ENCODE results near the gene ST6GALNAC6.
A peak's percentile ranks its signal among the peaks of the same experiment; 100 is the strongest.
"Not testable (repeated sequence)": the region's sequence is repeated elsewhere in the genome, so short reads cannot be mapped to it uniquely, and the experiment has no call there.

The ST6GALNAC6 gene

GRCh38 chr9:127870153-127870491, 29.3 kb downstream of the ST6GALNAC6 start:
- not testable (repeated sequence) for H3K4me3 Mint-ChIP-seq; H3K9me3 Mint-ChIP-seq; H3K27ac Mint-ChIP-seq; H3K36me3 Mint-ChIP-seq (ENCODE audit: low read depth); H3K27me3 Mint-ChIP-seq; DNase-seq
- H3K4me1 Mint-ChIP-seq (ENCODE audit: low read depth), result peaks cover 11% of the 10 kb centered on the region

- no peaks in the 10 kb centered on the region for H3K27me3 Mint-ChIP-seq
- peaks cover 17% of the 10 kb centered on the region for H3K4me1 Mint-ChIP-seq (ENCODE audit: low read depth)
- DNase-seq, result peak; percentile 90
- no peaks in the 10 kb centered on the region for H3K36me3 Mint-ChIP-seq (ENCODE audit: low read depth)
- no peak overlapping the region for H3K27ac Mint-ChIP-seq
- no peaks in the 10 kb centered on the region for H3K9me3 Mint-ChIP-seq
- no peak overlapping the region for H3K4me3 Mint-ChIP-seq
These were observed 29.9 kb downstream of the ST6GALNAC6 start for GRCh38 chr9:127869310-127870152.

- H3K4me3 Mint-ChIP-seq, result no peak overlapping the region
- peaks cover 17% of the 10 kb centered on the region for H3K4me1 Mint-ChIP-seq (ENCODE audit: low read depth)
- no peaks in the 10 kb centered on the region for H3K36me3 Mint-ChIP-seq (ENCODE audit: low read depth)
- H3K27ac Mint-ChIP-seq, result no peak overlapping the region
- H3K27me3 Mint-ChIP-seq, result no peaks in the 10 kb centered on the region
- DNase-seq, result no peak
- no peaks in the 10 kb centered on the region for H3K9me3 Mint-ChIP-seq
These were observed 31.0 kb downstream of the ST6GALNAC6 start for GRCh38 chr9:127868278-127868902.

- Mint-ChIP-seq H3K27me3 (no peaks in the 10 kb centered on the region), H3K4me3 (no peak overlapping the region), H3K4me1 (ENCODE audit: low read depth) (peaks cover 23% of the 10 kb centered on the region), H3K36me3 (ENCODE audit: low read depth) (no peaks in the 10 kb centered on the region), H3K27ac (no peak overlapping the region), H3K9me3 (no peaks in the 10 kb centered on the region)
- DNase-seq, result no peak
These were observed 31.8 kb downstream of the ST6GALNAC6 start for GRCh38 chr9:127867356-127868277.

GRCh38 chr9:127866535-127866934, 32.9 kb downstream of the ST6GALNAC6 start:
- DNase-seq, result no peak
- H3K36me3 Mint-ChIP-seq (ENCODE audit: low read depth), result no peaks in the 10 kb centered on the region
- H3K27me3 Mint-ChIP-seq, result no peaks in the 10 kb centered on the region
- peaks cover 34% of the 10 kb centered on the region for H3K4me1 Mint-ChIP-seq (ENCODE audit: low read depth)
- H3K27ac Mint-ChIP-seq, result peak overlapping the region; percentile 14
- H3K9me3 Mint-ChIP-seq, result no peaks in the 10 kb centered on the region
- H3K4me3 Mint-ChIP-seq, result no peak overlapping the region

- Mint-ChIP-seq H3K4me3 (no peak overlapping the region), H3K27ac (peak overlapping the region; percentile 57), H3K36me3 (ENCODE audit: low read depth) (no peaks in the 10 kb centered on the region), H3K27me3 (no peaks in the 10 kb centered on the region), H3K4me1 (ENCODE audit: low read depth) (peaks cover 39% of the 10 kb centered on the region), H3K9me3 (no peaks in the 10 kb centered on the region)
- DNase-seq, result no peak
These were observed 33.5 kb downstream of the ST6GALNAC6 start for GRCh38 chr9:127865645-127866464.

- no peak for DNase-seq
- Mint-ChIP-seq H3K9me3 (no peaks in the 10 kb centered on the region), H3K36me3 (ENCODE audit: low read depth) (no peaks in the 10 kb centered on the region), H3K27me3 (no peaks in the 10 kb centered on the region), H3K27ac (no peak overlapping the region), H3K4me1 (ENCODE audit: low read depth) (peaks cover 44% of the 10 kb centered on the region), H3K4me3 (no peak overlapping the region)
These were observed 36.2 kb downstream of the ST6GALNAC6 start for GRCh38 chr9:127863191-127863621.

GRCh38 chr9:127862075-127863011, 37.1 kb downstream of the ST6GALNAC6 start:
- H3K36me3 Mint-ChIP-seq (ENCODE audit: low read depth), result no peaks in the 10 kb centered on the region
- peak; percentile 66 for DNase-seq
- peak overlapping the region; percentile 82 for H3K27ac Mint-ChIP-seq
- H3K27me3 Mint-ChIP-seq, result no peaks in the 10 kb centered on the region
- peaks cover 44% of the 10 kb centered on the region for H3K4me1 Mint-ChIP-seq (ENCODE audit: low read depth)
- no peaks in the 10 kb centered on the region for H3K9me3 Mint-ChIP-seq
- H3K4me3 Mint-ChIP-seq, result no peak overlapping the region

GRCh38 chr9:127860779-127861178, 38.6 kb downstream of the ST6GALNAC6 start:
- Mint-ChIP-seq H3K36me3 (ENCODE audit: low read depth) (no peaks in the 10 kb centered on the region), H3K4me1 (ENCODE audit: low read depth) (peaks cover 43% of the 10 kb centered on the region), H3K9me3 (no peaks in the 10 kb centered on the region), H3K4me3 (no peak overlapping the region), H3K27ac (peak overlapping the region; percentile 46), H3K27me3 (no peaks in the 10 kb centered on the region)
- no peak for DNase-seq

GRCh38 chr9:127860260-127860659, 39.1 kb downstream of the ST6GALNAC6 start:
- Mint-ChIP-seq H3K27me3 (no peaks in the 10 kb centered on the region), H3K36me3 (ENCODE audit: low read depth) (no peaks in the 10 kb centered on the region), H3K4me3 (no peak overlapping the region), H3K9me3 (no peaks in the 10 kb centered on the region), H3K4me1 (ENCODE audit: low read depth) (peaks cover 40% of the 10 kb centered on the region), H3K27ac (no peak overlapping the region)
- no peak for DNase-seq

GRCh38 chr9:127858041-127858512, 41.3 kb downstream of the ST6GALNAC6 start:
- Mint-ChIP-seq H3K4me3 (no peak overlapping the region), H3K9me3 (no peaks in the 10 kb centered on the region), H3K27ac (no peak overlapping the region), H3K4me1 (ENCODE audit: low read depth) (peaks cover 40% of the 10 kb centered on the region), H3K36me3 (ENCODE audit: low read depth) (peaks cover 3% of the 10 kb centered on the region), H3K27me3 (no peaks in the 10 kb centered on the region)
- DNase-seq, result no peak

GRCh38 chr9:127857278-127857677, 42.1 kb downstream of the ST6GALNAC6 start:
- Mint-ChIP-seq H3K36me3 (ENCODE audit: low read depth) (peaks cover 3% of the 10 kb centered on the region), H3K4me1 (ENCODE audit: low read depth) (peaks cover 39% of the 10 kb centered on the region), H3K27me3 (no peaks in the 10 kb centered on the region), H3K4me3 (no peak overlapping the region), H3K9me3 (no peaks in the 10 kb centered on the region), H3K27ac (no peak overlapping the region)
- no peak for DNase-seq

GRCh38 chr9:127856729-127857116, 42.7 kb downstream of the ST6GALNAC6 start:
- H3K9me3 Mint-ChIP-seq, result no peaks in the 10 kb centered on the region
- H3K36me3 Mint-ChIP-seq (ENCODE audit: low read depth), result peaks cover 3% of the 10 kb centered on the region
- DNase-seq, result no peak
- H3K27ac Mint-ChIP-seq, result peak overlapping the region; percentile 39
- peaks cover 38% of the 10 kb centered on the region for H3K4me1 Mint-ChIP-seq (ENCODE audit: low read depth)
- no peak overlapping the region for H3K4me3 Mint-ChIP-seq
- no peaks in the 10 kb centered on the region for H3K27me3 Mint-ChIP-seq

Measured in activated T-cell treated with anti-CD3 and anti-CD28 coated beads, Interleukin-2, amount 50 U/mL, for 24 hours (primary cell).